Measurements from ENCODE around the gene AKR1C1.
"Not testable (repeated sequence)": the region's sequence is repeated elsewhere in the genome, so short reads cannot be mapped to it uniquely, and the experiment has no call there.

The AKR1C1 gene

DNA sequence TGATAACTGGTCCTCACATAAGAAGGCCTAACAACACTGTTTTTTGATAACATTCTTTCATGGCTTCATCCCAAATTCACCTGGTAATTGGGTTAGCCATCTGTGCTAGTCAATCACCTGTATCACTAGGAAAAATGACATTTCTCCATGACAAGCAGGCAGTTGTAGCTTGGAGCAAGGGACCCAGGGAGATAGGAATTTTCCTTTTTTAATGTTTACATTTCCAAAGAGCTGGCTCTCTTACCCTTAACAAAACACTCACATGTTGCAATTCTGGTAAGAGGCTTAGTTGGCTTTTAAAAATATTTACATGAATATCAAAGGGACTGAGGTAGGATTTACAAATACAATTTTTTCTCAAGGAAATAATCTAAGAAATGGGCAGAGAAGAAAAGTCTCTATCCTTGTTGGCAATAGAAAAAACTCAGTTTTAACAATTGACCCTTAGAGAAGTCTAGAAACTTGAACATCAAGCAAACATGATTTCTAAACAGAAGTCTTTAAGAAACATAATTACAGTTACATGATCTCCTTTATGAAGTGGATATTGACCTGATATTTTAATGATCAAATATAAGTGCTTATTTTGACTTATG, 16.1 kb upstream of the AKR1C1 start:
- no peak overlapping the region for H3K4me2 ChIP-seq
- no peaks in the 10 kb centered on the region for H3K27me3 ChIP-seq
- H3K9me3 ChIP-seq = no peaks in the 10 kb centered on the region
- no peaks in the 10 kb centered on the region for H3K36me3 ChIP-seq
- H3K9ac ChIP-seq = no peak overlapping the region
- H3K4me3 ChIP-seq = no peak overlapping the region
- no peaks in the 10 kb centered on the region for H4K20me1 ChIP-seq
- no peaks in the 10 kb centered on the region; the same call in 1 of the 2 replicates for H3K4me1 ChIP-seq
- no peak overlapping the region for H3K27ac ChIP-seq
- no peak for TF ChIP-seq Cebpa-rat (IDR thresholded peaks at IDR 0.05)

DNA sequence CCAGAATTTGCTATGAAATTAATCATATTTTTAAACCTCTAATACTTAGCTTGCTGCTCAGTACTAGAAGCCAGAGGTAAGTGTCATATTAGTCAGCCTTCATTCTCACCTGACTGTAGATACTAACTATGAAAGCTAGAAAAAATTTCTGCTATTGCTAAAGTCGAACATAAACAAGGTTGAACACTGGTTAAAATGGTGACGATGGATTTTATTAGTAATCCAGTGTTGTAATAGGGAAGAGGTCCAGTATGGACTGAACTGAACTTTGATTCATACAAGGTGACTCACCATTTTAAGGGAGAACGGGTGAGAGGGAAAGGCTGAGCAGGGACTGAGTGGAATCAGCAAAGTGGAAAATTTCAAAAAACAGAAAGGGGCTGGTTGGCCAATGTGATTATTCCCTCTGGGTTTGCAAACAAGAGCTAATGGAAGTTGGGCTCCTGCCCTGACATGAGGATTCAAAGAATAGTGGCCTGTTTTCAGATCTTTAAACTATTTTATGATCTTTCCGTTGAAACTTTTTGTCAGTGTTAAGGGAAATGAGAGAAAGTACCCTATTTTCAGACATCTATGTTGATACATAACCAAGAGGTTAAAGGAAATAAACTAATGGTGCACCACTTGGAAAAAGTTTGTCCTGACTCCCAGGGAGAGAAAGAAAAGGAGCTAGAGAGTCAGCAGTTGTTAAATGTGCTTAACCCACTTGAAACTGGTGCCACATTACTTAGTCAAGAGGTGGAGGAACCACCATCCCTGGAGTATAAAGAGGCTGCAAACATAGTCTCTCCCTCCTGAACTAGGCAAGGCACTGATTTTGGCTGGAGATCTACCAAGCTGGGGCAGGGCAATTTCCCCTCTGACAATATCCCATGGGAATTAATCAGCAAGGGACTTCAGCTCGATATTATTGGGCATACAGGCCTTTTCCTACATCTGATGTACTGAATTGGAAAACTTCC, 15.3 kb upstream of the AKR1C1 start:
- H3K4me2 ChIP-seq = no peak overlapping the region
- H3K9ac ChIP-seq = no peak overlapping the region
- H3K9me3 ChIP-seq = no peaks in the 10 kb centered on the region
- H3K36me3 ChIP-seq = no peaks in the 10 kb centered on the region
- no peaks in the 10 kb centered on the region for H4K20me1 ChIP-seq
- H3K27ac ChIP-seq = no peak overlapping the region
- no peak for TF ChIP-seq Cebpa-rat (IDR thresholded peaks at IDR 0.05)
- H3K4me1 ChIP-seq = no peaks in the 10 kb centered on the region; the same call in 1 of the 2 replicates
- no peak overlapping the region for H3K4me3 ChIP-seq
- no peaks in the 10 kb centered on the region for H3K27me3 ChIP-seq

DNA sequence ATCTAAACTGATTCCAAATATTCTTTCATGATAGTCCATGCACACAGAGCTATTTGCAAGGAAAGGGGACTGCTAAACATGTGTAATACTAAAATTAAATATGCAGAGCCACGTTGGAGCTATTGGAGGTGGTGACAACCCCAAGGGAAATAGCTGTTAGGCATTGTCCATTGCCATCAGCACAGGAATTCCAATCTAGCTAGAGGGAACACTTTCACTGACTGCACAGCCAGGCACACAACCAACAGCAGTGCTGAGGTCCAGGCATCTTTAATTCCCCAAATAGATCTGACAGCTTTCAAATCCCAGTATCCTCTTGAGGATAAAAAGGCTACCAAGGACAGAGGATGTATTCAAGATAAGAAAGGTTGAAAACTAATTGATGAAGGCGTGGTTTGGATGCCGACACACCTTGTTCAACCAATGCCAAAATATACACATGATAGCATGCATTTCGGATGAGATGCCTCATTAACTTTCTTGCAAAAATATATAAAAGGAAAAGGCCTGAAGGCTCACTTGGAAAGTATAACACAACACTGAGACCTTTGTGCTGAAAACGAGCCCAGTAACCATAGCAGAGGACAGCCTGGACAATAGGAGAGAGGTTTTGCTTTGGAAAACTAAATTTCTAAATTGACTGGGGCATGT, 11.6 kb upstream of the AKR1C1 start:
- H4K20me1 ChIP-seq, H3K9me3 ChIP-seq, H3K4me3 ChIP-seq, H3K9ac ChIP-seq, H3K4me1 ChIP-seq, H3K27me3 ChIP-seq, H3K4me2 ChIP-seq, H3K36me3 ChIP-seq, H3K27ac ChIP-seq: not testable (repeated sequence)

DNA sequence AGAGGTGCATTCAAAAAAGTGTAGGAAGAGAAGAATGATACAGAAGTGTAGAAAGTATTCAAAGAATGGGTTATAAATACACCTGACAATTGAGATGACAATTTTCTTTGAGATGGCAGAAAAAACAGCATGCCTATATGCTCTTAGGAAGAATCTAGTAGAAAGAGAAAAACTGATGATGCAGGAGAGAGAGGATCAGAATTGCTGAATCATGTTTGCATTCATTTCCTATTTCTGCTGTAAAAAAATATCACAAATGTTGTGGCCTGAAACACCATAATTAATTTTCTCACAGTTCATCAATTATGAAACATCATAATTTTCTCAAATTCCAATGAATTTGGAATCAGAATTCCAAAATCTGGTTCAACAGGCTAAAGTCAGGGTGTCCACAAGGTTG, 9.8 kb upstream of the AKR1C1 start:
- H3K36me3 ChIP-seq = no peaks in the 10 kb centered on the region
- no peaks in the 10 kb centered on the region for H4K20me1 ChIP-seq
- H3K4me3 ChIP-seq = no peak overlapping the region
- no peak overlapping the region for H3K27ac ChIP-seq
- H3K9me3 ChIP-seq = no peaks in the 10 kb centered on the region
- no peak for TF ChIP-seq Cebpa-rat (IDR thresholded peaks at IDR 0.05)
- H3K9ac ChIP-seq = no peak overlapping the region
- H3K4me2 ChIP-seq = no peak overlapping the region
- no peaks in the 10 kb centered on the region for H3K27me3 ChIP-seq
- H3K4me1 ChIP-seq = no peaks in the 10 kb centered on the region

GRCh38 chr10:4956088-4956487, 7.1 kb upstream of the AKR1C1 start:
- not testable (repeated sequence) for H3K4me2 ChIP-seq, H3K9ac ChIP-seq, H4K20me1 ChIP-seq, H3K9me3 ChIP-seq, H3K4me3 ChIP-seq, H3K36me3 ChIP-seq, H3K27me3 ChIP-seq, H3K4me1 ChIP-seq, H3K27ac ChIP-seq

DNA sequence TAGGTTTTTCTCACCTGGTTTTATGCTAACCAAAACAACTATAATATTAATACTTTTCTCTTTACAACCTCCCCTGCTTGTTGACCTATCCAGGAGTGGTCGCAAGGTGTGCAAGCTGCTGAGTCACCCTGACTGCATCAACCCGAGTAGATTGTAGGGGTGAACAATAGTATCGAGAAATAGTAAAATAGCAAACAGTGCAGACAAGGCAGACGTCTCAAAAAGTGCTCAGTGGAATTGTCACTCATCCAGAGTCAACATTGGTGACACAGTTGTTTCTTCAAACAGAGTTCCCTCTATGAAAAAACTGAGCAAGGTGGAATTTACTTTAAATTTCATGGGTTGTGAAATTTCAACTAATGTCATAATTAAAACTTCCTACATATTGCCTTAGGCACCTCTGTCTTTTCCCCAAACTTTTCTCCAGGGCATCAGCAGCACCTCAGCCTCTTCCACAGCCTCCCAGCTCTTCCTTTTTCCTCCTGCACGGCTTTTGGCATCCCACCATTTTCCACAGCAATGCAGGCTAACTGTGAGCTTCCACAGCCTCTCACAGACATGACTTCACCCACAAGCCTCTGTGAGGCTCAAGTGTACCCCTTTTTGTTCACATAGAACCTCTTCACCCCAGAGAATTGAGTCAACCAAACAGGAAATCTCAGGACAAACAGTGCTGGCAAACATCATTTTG, 6.1 kb upstream of the AKR1C1 start:
- H3K9ac ChIP-seq, H4K20me1 ChIP-seq, H3K4me3 ChIP-seq, H3K9me3 ChIP-seq, H3K4me1 ChIP-seq, H3K27me3 ChIP-seq, H3K27ac ChIP-seq, H3K4me2 ChIP-seq, H3K36me3 ChIP-seq: not testable (repeated sequence)

DNA sequence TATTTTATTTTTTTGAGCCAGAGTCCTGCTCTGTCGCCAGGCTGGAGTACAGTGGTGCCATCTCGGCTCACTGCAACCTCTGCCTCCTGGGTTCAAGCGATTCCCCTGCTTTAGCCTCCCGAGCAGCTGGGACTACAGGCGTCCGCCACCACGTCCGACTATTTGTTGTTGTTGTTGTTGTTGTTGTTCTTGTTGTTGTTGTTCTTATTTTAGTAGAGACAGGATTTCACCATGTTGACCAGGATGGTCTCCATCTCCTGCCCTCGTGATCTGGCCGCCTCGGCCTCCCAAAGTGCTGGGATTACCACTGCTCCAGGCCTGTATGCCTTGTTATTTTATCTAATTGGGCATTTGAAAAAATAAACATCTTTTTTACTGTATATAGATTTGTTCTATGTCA, 1.7 kb upstream of the AKR1C1 start:
- not testable (repeated sequence) for H3K4me3 ChIP-seq, H4K20me1 ChIP-seq, H3K27ac ChIP-seq, H3K36me3 ChIP-seq, H3K9me3 ChIP-seq, H3K9ac ChIP-seq, H3K4me1 ChIP-seq, H3K27me3 ChIP-seq, H3K4me2 ChIP-seq

- H3K27me3 ChIP-seq, H3K4me1 ChIP-seq, H3K36me3 ChIP-seq, H4K20me1 ChIP-seq, H3K4me2 ChIP-seq, H3K9ac ChIP-seq, H3K4me3 ChIP-seq, H3K9me3 ChIP-seq, H3K27ac ChIP-seq: not testable (repeated sequence)
Measured at GRCh38 chr10:4962308-4962707, 907 bp upstream of the AKR1C1 start.

DNA sequence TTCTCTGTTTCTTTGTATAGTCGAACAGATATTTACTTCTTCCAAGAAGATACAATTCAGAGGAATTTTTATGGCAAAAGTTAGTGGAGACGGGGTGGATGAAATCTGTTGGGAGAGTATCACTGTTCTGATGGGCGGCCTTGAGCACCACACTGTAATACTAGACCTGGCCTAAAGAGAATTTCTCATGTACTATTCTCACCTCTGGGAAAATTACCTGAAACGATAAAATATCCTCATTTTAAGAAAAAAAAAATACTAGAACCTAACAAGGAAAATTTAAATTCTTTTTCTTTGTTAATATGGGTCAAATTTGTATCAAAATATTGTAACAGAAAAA, 570 bp downstream of the AKR1C1 start:
- H3K4me3 ChIP-seq, H3K36me3 ChIP-seq, H3K9ac ChIP-seq, H3K9me3 ChIP-seq, H4K20me1 ChIP-seq, H3K4me2 ChIP-seq, H3K27me3 ChIP-seq, H3K4me1 ChIP-seq, H3K27ac ChIP-seq: not testable (repeated sequence)

GRCh38 chr10:4965763-4966162, 2.5 kb downstream of the AKR1C1 start:
- not testable (repeated sequence) for H3K36me3 ChIP-seq, H3K27me3 ChIP-seq, H4K20me1 ChIP-seq, H3K4me3 ChIP-seq, H3K9me3 ChIP-seq, H3K4me2 ChIP-seq, H3K9ac ChIP-seq, H3K4me1 ChIP-seq, H3K27ac ChIP-seq

- not testable (repeated sequence) for H3K4me1 ChIP-seq, H3K27ac ChIP-seq, H3K36me3 ChIP-seq, H3K4me2 ChIP-seq, H3K9ac ChIP-seq, H4K20me1 ChIP-seq, H3K9me3 ChIP-seq, H3K4me3 ChIP-seq, H3K27me3 ChIP-seq
Measured at GRCh38 chr10:4967189-4967588, 4.0 kb downstream of the AKR1C1 start.

DNA sequence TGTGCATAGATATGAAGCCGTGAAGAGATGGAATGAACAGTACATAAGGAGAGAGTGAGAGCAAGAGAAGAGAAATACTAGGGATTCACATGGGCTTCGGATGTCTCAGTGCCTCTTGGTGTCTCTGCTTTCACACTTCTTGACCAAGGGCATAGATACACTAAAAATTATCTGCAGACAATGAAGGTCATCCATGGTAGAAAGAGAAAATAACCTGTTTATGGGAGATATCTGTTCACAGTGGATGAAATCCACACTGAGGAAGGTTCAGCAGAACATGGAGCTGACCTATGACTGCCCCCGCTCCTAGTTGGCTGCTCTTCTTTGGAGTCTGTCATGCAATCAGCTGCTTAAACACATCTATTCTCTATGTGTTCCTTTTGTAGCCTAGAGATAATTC, 6.1 kb downstream of the AKR1C1 start:
- H3K9me3 ChIP-seq = not testable (repeated sequence)

GRCh38 chr10:4970362-4970761, 7.1 kb downstream of the AKR1C1 start:
- not testable (repeated sequence) for H3K4me3 ChIP-seq, H3K27me3 ChIP-seq, H4K20me1 ChIP-seq, H3K4me1 ChIP-seq, H3K4me2 ChIP-seq, H3K9me3 ChIP-seq, H3K27ac ChIP-seq, H3K9ac ChIP-seq, H3K36me3 ChIP-seq

More for the DNA sequence above, 6.1 kb downstream of the AKR1C1 start:
- not testable (repeated sequence) for H3K9ac ChIP-seq, H4K20me1 ChIP-seq, H3K27me3 ChIP-seq, H3K36me3 ChIP-seq, H3K27ac ChIP-seq, H3K4me2 ChIP-seq, H3K4me3 ChIP-seq, H3K4me1 ChIP-seq

All from BLaER1 (cell line).